NCI-H226 (cell line): Measurements from ENCODE around the gene CCM2.

ENCODE experiments used
- DNase-seq: peaks from one replicate; pipeline ENCODE4 v3.0.0-alpha.2; 2015

CCM2 gene

DNA sequence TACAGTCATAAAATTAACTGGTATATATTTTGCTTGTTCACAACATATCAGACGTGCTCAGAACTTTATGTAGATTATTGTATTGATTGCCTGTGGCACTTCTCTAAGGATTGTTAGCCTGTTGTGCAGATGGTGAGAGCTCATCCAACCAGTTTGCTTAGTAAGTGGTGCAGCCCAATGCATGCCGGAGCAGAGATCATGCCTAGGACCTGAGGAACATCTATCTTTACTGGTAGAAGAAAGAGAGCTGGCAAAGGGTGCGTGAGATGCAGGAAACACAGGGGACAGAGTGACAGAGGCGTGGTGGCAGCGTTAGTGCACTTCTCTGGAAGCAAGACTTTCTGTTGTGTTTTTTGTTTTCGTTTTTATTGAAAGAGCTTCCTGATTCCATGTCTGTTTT lies 35.9 kb downstream of the CCM2 start:
- DNase-seq = no peak

- DNase-seq = no peak
Measured at GRCh38 chr7:45036317-45036716, 36.3 kb downstream of the CCM2 start.

GRCh38 chr7:45036796-45037195 lies 36.8 kb downstream of the CCM2 start:
- DNase-seq = no peak

- no peak for DNase-seq
Measured at GRCh38 chr7:45037876-45038275, 37.9 kb downstream of the CCM2 start.

- DNase-seq = no peak
Measured at GRCh38 chr7:45039106-45039505, 39.1 kb downstream of the CCM2 start.

DNA sequence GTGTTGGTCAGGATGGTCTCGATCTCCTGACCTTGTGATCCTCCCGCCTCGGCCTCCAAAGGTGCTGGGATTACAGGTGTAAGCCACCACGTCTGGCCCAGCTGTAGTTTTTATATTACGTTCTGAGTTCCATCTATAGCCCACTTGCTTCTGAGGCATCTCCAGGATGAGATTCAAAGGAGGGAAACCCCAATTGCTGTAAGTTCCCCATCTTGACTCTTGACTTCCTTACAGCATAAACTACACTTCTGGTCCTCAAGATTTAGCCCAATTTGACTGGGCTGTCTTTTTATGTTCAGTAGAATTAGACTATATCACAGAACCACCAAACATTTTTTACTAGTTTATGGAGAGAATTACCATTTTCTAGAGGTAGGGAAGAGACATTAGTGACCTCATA lies 44.3 kb downstream of the CCM2 start:
- DNase-seq = no peak

GRCh38 chr7:45048748-45049147 lies 48.7 kb downstream of the CCM2 start:
- DNase-seq = no peak

- DNase-seq = no peak
Measured at GRCh38 chr7:45050198-45050597, 50.2 kb downstream of the CCM2 start.

DNA sequence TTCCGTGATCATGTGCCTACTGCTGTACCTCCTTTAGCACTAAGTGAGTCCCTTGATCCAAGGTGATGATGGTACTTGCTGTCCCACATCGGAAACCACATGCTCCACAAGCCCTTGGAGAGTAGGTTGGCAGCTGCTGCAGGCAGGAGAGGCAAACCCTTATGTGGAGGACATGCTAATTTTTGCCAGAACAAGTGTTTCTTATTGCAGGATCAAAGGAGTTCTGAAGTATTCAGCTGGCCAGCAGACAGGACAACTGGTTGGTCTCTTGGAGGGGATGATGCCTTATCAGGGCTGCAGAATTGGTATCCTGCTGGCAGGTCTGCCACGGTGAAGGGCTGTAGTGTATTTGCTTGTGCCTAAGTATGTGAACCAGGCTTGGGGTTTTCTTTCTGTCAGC lies 52.0 kb downstream of the CCM2 start:
- no peak for DNase-seq

DNA sequence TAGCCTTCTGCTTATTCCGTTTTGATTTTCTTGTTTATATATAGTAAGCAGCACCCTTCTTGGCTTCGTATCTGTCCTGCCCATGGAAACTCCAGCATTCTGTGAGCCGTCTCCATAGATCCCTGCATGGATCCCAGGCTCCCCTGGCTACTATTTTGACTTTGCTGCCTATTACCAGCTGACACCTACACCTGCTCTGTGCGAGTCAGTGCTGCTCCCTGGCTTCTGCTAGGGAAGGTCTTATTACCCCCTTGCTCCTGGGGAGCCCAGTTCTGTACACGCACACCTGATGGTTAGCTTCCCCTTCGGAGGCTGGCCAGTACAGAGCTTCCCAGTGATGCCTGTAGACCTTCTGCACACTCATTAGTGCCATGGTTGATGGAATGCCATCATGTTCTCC lies 53.4 kb downstream of the CCM2 start:
- no peak for DNase-seq

DNA sequence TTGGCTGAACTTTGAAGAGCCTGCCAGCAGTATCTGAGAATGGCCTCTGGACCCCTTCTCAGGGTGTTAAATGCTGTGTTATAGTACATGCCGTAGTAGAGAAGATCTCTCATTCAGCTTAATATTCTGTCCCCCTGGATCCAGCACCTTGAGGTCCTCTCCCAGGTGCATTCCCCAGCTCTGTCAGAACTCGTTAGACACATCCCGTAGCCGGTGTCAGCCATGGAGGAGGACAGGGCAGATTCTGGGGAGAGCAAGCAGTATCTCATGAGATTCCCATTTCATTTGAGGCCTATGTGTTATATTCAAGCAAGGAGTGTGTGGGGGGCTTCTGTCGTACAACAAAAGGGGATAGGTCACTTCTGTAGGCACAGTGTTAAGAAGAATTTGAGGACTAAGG lies 53.9 kb downstream of the CCM2 start:
- DNase-seq = no peak

GRCh38 chr7:45054442-45054841 lies 54.4 kb downstream of the CCM2 start:
- no peak for DNase-seq

DNA sequence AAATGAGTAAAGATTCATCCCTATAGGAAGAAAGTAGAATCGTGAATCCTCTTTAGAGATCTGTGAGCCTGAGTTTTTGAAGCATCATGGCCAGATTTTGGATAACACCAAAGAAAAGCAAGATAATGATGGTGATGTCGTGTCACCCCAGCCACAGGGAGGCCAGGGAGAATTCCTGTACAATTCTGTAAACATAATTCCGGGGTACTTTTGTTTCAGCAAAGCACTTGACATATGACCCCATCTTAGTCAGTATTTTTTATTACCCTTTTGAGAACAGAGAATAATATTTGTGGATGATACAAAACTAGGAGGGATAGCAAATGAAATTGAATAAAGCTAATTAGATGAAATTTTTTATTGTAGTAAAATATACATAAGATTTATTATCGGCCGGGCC lies 55.0 kb downstream of the CCM2 start:
- DNase-seq = no peak

- DNase-seq = no peak
Measured at GRCh38 chr7:45055594-45056219, 55.7 kb downstream of the CCM2 start.

GRCh38 chr7:45057878-45058277 lies 57.9 kb downstream of the CCM2 start:
- DNase-seq = no peak

DNA sequence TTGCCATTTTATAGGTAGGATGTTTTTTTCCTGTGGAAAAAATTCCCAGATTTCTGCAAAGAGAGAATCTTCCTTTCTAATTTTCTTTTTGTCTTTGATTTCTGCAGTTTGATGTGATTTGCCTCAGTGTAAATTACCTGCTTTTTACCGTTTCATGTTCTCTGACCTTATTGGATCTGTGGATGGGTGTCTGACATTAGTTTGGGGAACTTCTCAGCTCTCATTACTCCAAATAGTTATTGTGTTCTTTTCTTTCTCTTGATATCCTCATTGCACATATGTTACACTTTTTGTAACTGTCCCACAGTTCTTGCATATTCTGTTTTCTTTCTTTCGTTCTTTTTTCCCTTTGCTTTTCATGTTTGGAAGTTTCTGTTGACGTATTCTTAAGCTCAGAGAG lies 60.3 kb downstream of the CCM2 start:
- DNase-seq = no peak

- DNase-seq = no peak
Measured at GRCh38 chr7:45061352-45061751, 61.4 kb downstream of the CCM2 start.

- no peak for DNase-seq
Measured at GRCh38 chr7:45061806-45062425, 61.9 kb downstream of the CCM2 start.

- no peak for DNase-seq
Measured at GRCh38 chr7:45064047-45064725, 64.2 kb downstream of the CCM2 start.

DNA sequence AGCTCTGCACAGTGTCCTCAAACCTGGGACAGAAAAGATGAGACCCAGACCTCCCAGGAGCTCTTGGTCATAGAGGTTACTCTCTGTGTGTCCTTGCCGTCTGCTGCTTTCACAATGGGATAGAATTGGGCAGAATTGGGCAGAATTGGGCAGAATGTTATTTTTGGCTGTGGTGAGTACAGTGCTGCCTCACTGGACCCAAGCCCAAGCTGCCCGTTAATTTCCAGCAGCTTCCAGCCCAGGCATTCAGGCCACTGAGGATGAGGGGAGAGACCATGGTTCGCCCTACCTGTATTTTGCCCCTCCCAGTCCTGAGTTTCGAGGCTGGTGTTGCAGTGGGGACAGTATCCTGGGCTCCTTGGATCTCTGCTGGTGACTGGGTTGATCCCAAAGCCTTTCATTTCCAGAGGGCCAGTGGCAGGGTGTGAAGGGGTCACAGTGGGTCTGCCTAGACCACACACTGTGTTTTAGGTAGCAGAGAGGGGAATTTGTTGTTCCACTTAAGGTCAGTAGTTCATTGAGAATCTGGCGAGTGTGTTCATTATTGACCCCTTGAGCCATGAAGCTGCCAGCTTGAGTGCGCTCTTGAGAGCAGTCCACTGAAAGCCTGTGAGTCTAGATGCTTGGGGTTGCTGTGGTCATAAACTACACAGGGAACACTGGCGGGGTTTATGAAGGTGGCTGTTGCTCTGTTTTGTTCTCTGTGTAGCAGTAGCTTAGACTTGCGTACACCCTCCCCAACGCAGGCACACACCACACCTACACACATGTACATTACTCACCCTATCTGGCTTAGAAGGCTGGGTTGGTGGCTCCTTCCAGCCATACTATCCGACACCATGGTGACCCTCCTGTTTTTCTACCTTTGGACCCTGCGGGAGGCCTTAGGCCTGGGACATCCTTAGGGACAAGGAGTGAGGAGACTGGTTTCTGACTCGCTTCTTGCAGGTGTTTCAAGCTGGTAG lies 65.3 kb downstream of the CCM2 start:
- no peak for DNase-seq

- DNase-seq = no peak
Measured at GRCh38 chr7:45066409-45066808, 66.4 kb downstream of the CCM2 start.

- no peak for DNase-seq
Measured at GRCh38 chr7:45067582-45067981, 67.6 kb downstream of the CCM2 start.

DNA sequence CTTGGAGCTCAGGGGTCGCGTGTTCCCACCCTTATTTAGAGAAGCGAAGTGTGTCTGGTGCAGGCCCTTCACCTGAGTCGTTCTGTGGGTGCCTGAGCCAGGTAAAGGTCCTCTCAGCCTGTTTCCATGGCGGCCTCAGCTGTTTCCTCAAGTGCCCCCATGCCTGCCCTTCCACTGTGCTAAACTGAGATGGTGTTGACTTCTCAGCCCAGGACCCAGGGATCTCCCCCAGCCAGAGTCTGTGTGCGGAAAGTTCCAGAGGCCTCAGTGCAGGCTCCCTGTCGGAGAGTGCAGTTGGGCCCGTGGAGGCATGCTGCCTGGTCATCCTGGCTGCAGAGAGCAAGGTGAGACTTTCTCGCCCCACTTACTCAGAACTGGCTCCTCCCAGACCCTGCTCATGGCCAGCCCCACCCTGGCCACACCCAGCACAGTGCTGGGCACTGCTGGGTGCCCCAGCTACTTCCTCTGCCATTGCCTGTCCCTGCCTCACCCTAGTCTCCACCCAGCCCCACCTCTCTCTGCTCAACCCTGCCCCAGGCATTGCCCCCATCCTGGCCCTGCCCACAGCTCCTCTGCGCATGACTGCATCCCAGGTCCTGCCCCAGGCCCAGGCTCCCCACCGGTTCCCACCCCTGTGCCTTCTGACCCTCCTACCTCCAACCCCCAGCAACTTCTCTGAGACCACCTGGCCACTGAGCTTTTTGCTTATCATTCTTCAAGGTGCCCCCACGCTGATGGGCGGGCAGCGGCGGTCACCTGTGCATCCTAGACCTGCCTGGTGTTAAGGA lies 68.4 kb downstream of the CCM2 start:
- no peak for DNase-seq
